ENCODE results near the gene SLC38A10. TPM values are rescaled to one million over a fixed set of nuclear protein-coding genes. Genes with fewer than 3 reads are reported as not detected.

SLC38A10 gene
- total RNA-seq, 1 donor from 2014 or later, result 67.5 TPM

DNA sequence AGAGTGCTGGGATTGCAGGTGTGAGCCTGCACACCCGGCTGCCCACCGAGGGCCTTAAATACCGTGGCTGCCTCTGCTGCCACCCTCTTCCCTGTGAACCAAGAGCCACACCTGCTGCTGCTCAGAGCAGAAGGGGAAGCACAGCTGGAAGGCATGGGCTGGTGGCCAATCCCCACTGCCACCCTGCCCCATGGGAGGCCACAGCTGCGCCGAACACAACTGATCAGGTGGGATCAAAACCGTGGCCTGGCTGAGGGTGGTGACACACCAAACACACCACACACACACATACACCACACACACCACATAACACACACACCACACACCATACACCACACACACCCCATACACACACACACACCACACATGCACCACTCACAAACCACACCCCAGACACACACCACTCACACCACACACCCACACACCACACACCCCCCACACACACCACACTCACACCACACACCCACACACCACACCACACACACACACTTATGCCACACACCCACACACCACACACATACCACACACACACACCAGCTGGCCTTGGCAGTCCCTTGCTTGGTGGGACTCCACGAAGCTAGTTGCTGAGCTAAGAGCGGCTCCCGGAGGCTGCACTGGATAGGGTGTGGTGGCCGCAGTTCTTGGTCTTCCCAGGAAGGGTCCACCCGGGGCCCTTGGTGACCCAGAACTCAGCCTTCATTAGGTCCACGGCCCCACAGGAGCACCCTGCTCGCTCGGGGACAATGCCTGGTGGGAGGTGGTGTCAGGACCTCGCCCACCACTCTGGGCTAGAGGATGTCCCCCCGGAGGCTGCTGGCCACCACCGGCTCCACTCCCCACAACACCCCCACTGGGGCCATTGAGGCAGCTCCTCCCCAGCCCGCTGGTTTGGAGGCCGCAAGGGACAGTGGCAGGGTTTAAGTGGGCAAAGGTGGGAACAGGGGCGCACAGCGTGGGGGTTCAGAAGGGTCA lies 87.2 kb downstream of the SLC38A10 start:
- Histone ChIP-seq H3K4me3 (no peak overlapping the region), H3K4me1 (no peaks in the 10 kb centered on the region), H3K27me3 (no peaks in the 10 kb centered on the region), H3K36me3 (peaks cover 0 to 12% of the 10 kb centered on the region in 2 donors), H3K27ac (no peak overlapping the region), H3K9me3 (no peaks in the 10 kb centered on the region)
- intact Hi-C loops (cut with DNase I), result no loop called here
- TF ChIP-seq POLR2AphosphoS5 (IDR thresholded peaks at IDR 0.05; ENCODE audit: insufficient read depth in 1 of 2, low read depth in 1 of 2), result no peak
- no peak for TF ChIP-seq POLR2A (IDR thresholded peaks at IDR 0.05)
- DNase-seq (ENCODE audit: extremely low spot score in 2 of 2), result no peak

DNA sequence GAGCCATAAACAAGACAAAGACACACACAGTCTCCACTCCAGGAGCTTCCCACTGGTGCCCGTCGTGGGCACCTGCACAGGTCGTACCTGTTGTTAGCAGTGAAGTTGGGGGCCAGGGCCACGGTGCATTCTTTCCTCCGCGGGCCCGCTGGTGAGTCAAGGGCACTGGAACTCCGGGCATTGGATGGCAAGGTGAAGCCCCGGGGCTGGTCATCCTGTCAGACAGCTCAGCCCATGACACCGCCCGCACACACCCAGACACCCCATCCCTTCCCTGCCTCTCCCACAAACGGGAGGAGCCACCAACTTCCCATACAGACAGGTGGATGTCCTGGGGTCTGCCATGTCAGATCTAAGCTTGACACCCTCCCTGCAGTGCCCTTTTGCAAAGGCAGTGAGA lies 88.5 kb downstream of the SLC38A10 start:
- Histone ChIP-seq H3K27me3 (no peaks in the 10 kb centered on the region), H3K9me3 (no peaks in the 10 kb centered on the region), H3K4me1 (no peaks in the 10 kb centered on the region), H3K36me3 (peaks cover 0 to 12% of the 10 kb centered on the region in 2 donors), H3K4me3 (no peak overlapping the region), H3K27ac (no peak overlapping the region)
- no peak for DNase-seq (ENCODE audit: extremely low spot score in 2 of 2)
- TF ChIP-seq POLR2A (IDR thresholded peaks at IDR 0.05) (no peak), POLR2AphosphoS5 (IDR thresholded peaks at IDR 0.05; ENCODE audit: insufficient read depth in 1 of 2, low read depth in 1 of 2) (no peak), CTCF (IDR thresholded peaks at IDR 0.05) (no peak)
- intact Hi-C loops (cut with DNase I), result no loop called here

DNA sequence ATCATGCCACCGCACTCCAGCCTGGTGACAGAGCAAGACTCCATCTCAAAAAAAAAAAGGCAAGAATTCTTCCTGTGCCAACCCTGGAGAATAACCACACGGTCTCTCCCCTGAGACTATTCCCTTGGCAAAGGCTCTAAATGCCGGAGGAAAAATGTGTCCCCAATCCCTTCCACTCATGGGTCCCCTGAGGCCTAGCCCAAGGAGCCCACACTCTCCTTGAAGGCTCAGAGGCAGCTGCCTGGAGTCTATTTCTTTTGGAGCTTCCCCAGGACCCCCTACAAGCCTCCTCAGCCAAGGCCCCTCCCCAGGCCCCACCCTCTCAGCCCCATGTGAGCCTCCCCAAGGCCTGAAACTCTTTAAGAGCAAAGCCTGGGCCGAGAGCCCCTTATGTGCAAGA lies 88.9 kb downstream of the SLC38A10 start:
- H3K36me3 ChIP-seq, result peaks cover 0 to 12% of the 10 kb centered on the region in 2 donors
- no peaks in the 10 kb centered on the region for H3K9me3 ChIP-seq
- no peaks in the 10 kb centered on the region for H3K27me3 ChIP-seq
- DNase-seq (ENCODE audit: extremely low spot score in 2 of 2), result no peak
- H3K4me1 ChIP-seq, result no peaks in the 10 kb centered on the region
- TF ChIP-seq POLR2AphosphoS5 (IDR thresholded peaks at IDR 0.05; ENCODE audit: insufficient read depth in 1 of 2, low read depth in 1 of 2), result no peak
- TF ChIP-seq POLR2A (IDR thresholded peaks at IDR 0.05), result no peak
- TF ChIP-seq CTCF (IDR thresholded peaks at IDR 0.05), result no peak
- intact Hi-C loops (cut with DNase I), result no loop called here
- H3K27ac ChIP-seq, result no peak overlapping the region
- no peak overlapping the region for H3K4me3 ChIP-seq

DNA sequence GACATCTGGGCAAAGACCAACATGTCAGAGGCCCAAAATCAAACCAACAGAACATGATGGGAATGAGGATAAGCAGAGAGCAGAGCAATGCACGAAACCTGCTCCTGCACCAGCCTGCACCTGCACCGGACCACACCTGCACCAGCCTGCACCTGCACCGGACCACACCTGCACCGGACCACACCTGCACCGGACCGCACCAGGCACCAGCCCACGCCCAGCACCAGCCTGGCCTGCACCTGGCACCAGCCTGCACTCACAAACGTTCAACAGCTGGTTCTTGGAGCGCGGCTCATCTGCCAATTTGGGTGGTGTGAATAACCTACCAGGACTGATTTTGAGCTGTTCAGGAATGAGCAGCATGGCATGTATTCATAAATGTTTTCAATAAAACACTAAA lies 90.5 kb downstream of the SLC38A10 start:
- no peaks in the 10 kb centered on the region for H3K9me3 ChIP-seq
- no peaks in the 10 kb centered on the region for H3K27me3 ChIP-seq
- intact Hi-C loops (cut with DNase I), result no loop called here
- TF ChIP-seq POLR2AphosphoS5 (IDR thresholded peaks at IDR 0.05; ENCODE audit: insufficient read depth in 1 of 2, low read depth in 1 of 2), result no peak
- no peak for TF ChIP-seq CTCF (IDR thresholded peaks at IDR 0.05)
- no peak for TF ChIP-seq POLR2A (IDR thresholded peaks at IDR 0.05)
- peaks cover 0 to 12% of the 10 kb centered on the region in 2 donors for H3K36me3 ChIP-seq
- no peaks in the 10 kb centered on the region for H3K4me1 ChIP-seq
- no peak for DNase-seq (ENCODE audit: extremely low spot score in 2 of 2)
- H3K4me3 ChIP-seq, result no peak overlapping the region
- H3K27ac ChIP-seq, result no peak overlapping the region

- peaks cover 0 to 13% of the 10 kb centered on the region in 2 donors for H3K36me3 ChIP-seq
- H3K4me3 ChIP-seq, result no peak overlapping the region
- no peaks in the 10 kb centered on the region for H3K27me3 ChIP-seq
- no peak for DNase-seq (ENCODE audit: extremely low spot score in 2 of 2)
- TF ChIP-seq POLR2AphosphoS5 (IDR thresholded peaks at IDR 0.05; ENCODE audit: insufficient read depth in 1 of 2, low read depth in 1 of 2) (no peak), POLR2A (IDR thresholded peaks at IDR 0.05) (no peak), CTCF (IDR thresholded peaks at IDR 0.05) (no peak)
- no peak overlapping the region for H3K27ac ChIP-seq
- no peaks in the 10 kb centered on the region for H3K4me1 ChIP-seq
- no peaks in the 10 kb centered on the region for H3K9me3 ChIP-seq
- intact Hi-C loops (cut with DNase I), result no loop called here
These were observed 92.0 kb downstream of the SLC38A10 start for GRCh38 chr17:81203136-81203535.
